Sigmoid colon (tissue), 7 donors: Measurements from ENCODE around the gene EML3. TPM values are rescaled to one million over a fixed set of nuclear protein-coding genes. Genes with fewer than 3 reads are reported as not detected.

Source experiments
- DNase-seq: peaks from one replicate; pipeline ENCODE4 v3.0.0-alpha.2; 2019
- H3K27ac ChIP-seq, 4 donors: fragments of 200-600 bp; sonication (generic); one replicate each; pipeline ENCODE4 v1.5.1; 2016 to 2019; ENCODE audit warnings: mild to moderate bottlenecking in 1 of 4
- H3K27me3 ChIP-seq, 3 donors: fragments of 200-600 bp; sonication (generic); one replicate each; pipeline ENCODE4 v1.5.1; 2019; ENCODE audit warnings: mild to moderate bottlenecking in 1 of 3
- H3K36me3 ChIP-seq, 4 donors: fragments of 200-600 bp; sonication (generic); one replicate each; pipeline ENCODE4 v1.5.1; 2016 to 2019
- H3K4me1 ChIP-seq, 4 donors: fragments of 200-600 bp; sonication (generic); one replicate each; pipeline ENCODE4 v1.5.1; 2017 to 2019
- H3K4me3 ChIP-seq, 4 donors: fragments of 200-600 bp; sonication (generic); one replicate each; pipeline ENCODE4 v1.5.1; 2017 to 2019; ENCODE audit warnings: mild to moderate bottlenecking in 2 of 4, moderate library complexity in 1 of 4
- H3K9me3 ChIP-seq, 4 donors: fragments of 200-600 bp in 3 of 4; sonication (generic) in 3 of 4; one replicate each; pipeline versions ENCODE4 v1.5.1 to v1.6.1; 2013 to 2019
- CTCF ChIP-seq, 4 experiments: fragments of 450-650 bp in 3 of 4; fragments of 200-600 bp in 1 of 4; IDR thresholded peaks; one replicate each; pipeline ENCODE4 v1.5.1; 2016 to 2019; ENCODE audit warnings: antibody characterized with exemption in 4 of 4, mild to moderate bottlenecking in 3 of 4, moderate library complexity in 2 of 4
- EP300 ChIP-seq, 4 donors: sonication (generic); formaldehyde crosslinking; IDR thresholded peaks; one replicate each; pipeline ENCODE4 v1.6.1; 2017; ENCODE audit warnings: antibody characterized with exemption in 4 of 4
- POLR2A ChIP-seq, 2 donors: fragments of 450-650 bp; IDR thresholded peaks; one replicate each; pipeline ENCODE4 v1.6.1; 2016; ENCODE audit warnings: antibody characterized with exemption in 2 of 2, mild to moderate bottlenecking in 2 of 2, moderate library complexity in 2 of 2
- POLR2AphosphoS5 ChIP-seq, 4 donors: sonication (generic); formaldehyde crosslinking; IDR thresholded peaks; one replicate each; pipeline ENCODE4 v1.6.1; 2017; ENCODE audit warnings: antibody characterized with exemption in 4 of 4
- WGBS, 2 donors: extraction: QIAGEN DNeasy Blood & Tissue Kit; methylation state at CpG; one replicate each; pipeline ENCODE4 v1.1.7; 2013; 5-methylcytosine and 5-hydroxymethylcytosine counted together
- intact Hi-C: fragments of 100-400 bp; cut with DNase I; formaldehyde crosslinking; loops from one replicate; pipeline ENCODE4 v1.15.1; 2023
- polyA plus RNA-seq, 3 donors: library from polyadenylated mRNA; stranded (reverse); fragments of 200-250 nt; gene quantifications; one replicate each; pipeline ENCODE4 v1.2.3, GENCODE V29; 2013
- total RNA-seq, 4 donors: library from RNA; depleted of rRNA; stranded (reverse); fragments of >200 nt; gene quantifications; one replicate each; pipeline ENCODE4 v1.1.0, GENCODE V29; 2016
- donor health status: healthy with polysubstance abuse.
- donor health status: Bipolar disorder and iron deficiency.
- donor health status: healthy.

The EML3 gene
- total and polyA plus RNA-seq, 7 donors: 10.6 to 50.7 (median 26.3) TPM

- TF ChIP-seq POLR2A (IDR thresholded peaks at IDR 0.05) (no peak), POLR2AphosphoS5 (IDR thresholded peaks at IDR 0.05) (no peak), CTCF (IDR thresholded peaks at IDR 0.05) (no peak), EP300 (IDR thresholded peaks at IDR 0.05) (no peak)
- DNase-seq: no peak
- Histone ChIP-seq H3K9me3 (no peaks in the 10 kb centered on the region), H3K27ac (no peak overlapping the region), H3K27me3 (no peaks in the 10 kb centered on the region), H3K36me3 (peaks cover 0 to 66% (median 5%) of the 10 kb centered on the region in 4 donors), H3K4me3 (no peak overlapping the region), H3K4me1 (peaks cover 0 to 27% (median 19%) of the 10 kb centered on the region in 4 donors)
- intact Hi-C loops: no loop called here
- 84 to 90% methylated on average over 6 of the region's 6 CpGs for WGBS, 2 donors
Observed at GRCh38 chr11:62605467-62605866, 7.1 kb downstream of the EML3 start.

- no peaks in the 10 kb centered on the region for H3K27me3 ChIP-seq
- H3K27ac ChIP-seq: no peak overlapping the region
- peaks cover 0 to 59% (median 5%) of the 10 kb centered on the region in 4 donors for H3K36me3 ChIP-seq
Observed at GRCh38 chr11:62604460-62605120, 8.0 kb downstream of the EML3 start.

GRCh38 chr11:62603776-62604299 lies 8.7 kb downstream of the EML3 start:
- no peak for DNase-seq
- H3K27me3 ChIP-seq: no peaks in the 10 kb centered on the region
- no peaks in the 10 kb centered on the region for H3K9me3 ChIP-seq
- H3K4me1 ChIP-seq: peaks cover 0 to 37% (median 33%) of the 10 kb centered on the region in 4 donors
- H3K4me3 ChIP-seq: no peak overlapping the region
- TF ChIP-seq EP300 (IDR thresholded peaks at IDR 0.05) (no peak), POLR2AphosphoS5 (IDR thresholded peaks at IDR 0.05) (no peak), CTCF (IDR thresholded peaks at IDR 0.05) (no peak), POLR2A (IDR thresholded peaks at IDR 0.05) (no peak)
- intact Hi-C loops: loop anchor here (5.0 kb wide), 1 partner anchor 52 kb away; no protein-coding TSS in a partner anchor
- WGBS, 2 donors: 92 to 93% methylated on average over 8 of the region's 8 CpGs
- peak overlapping the region in 2 of 4 donors; percentile 96 to 98 for H3K27ac ChIP-seq
- H3K36me3 ChIP-seq: peaks cover 0 to 51% (median 5%) of the 10 kb centered on the region in 4 donors

More at GRCh38 chr11:62604460-62605120, 8.0 kb downstream of the EML3 start:
- 51 to 82% methylated on average over 13 of the region's 13 CpGs for WGBS, 2 donors
- H3K9me3 ChIP-seq: no peaks in the 10 kb centered on the region
- no peak for DNase-seq
- H3K4me1 ChIP-seq: peaks cover 0 to 29% (median 26%) of the 10 kb centered on the region in 4 donors
- TF ChIP-seq POLR2AphosphoS5 (IDR thresholded peaks at IDR 0.05) (no peak), POLR2A (IDR thresholded peaks at IDR 0.05) (no peak), EP300 (IDR thresholded peaks at IDR 0.05) (no peak), CTCF (IDR thresholded peaks at IDR 0.05) (no peak)
- no peak overlapping the region for H3K4me3 ChIP-seq
- intact Hi-C loops: loop anchor here (5.0 kb wide), 1 partner anchor 52 kb away; no protein-coding TSS in a partner anchor

- intact Hi-C loops: loop anchor here (5.0 kb wide), 1 partner anchor 51 kb away; no protein-coding TSS in a partner anchor
- peak overlapping the region; percentile 94 to 99 (median 97) for H3K27ac ChIP-seq
- no peaks in the 10 kb centered on the region for H3K27me3 ChIP-seq
- H3K4me3 ChIP-seq: peak overlapping the region; percentile 89 to 99 (median 94)
- H3K9me3 ChIP-seq: no peaks in the 10 kb centered on the region
- DNase-seq: no peak
- WGBS, 2 donors: 67 to 80% methylated on average over 13 of the region's 13 CpGs
- H3K4me1 ChIP-seq: peaks cover 0 to 43% (median 39%) of the 10 kb centered on the region in 4 donors
- TF ChIP-seq CTCF (IDR thresholded peaks at IDR 0.05): no peak
- no peak for TF ChIP-seq POLR2A (IDR thresholded peaks at IDR 0.05)
- TF ChIP-seq POLR2AphosphoS5 (IDR thresholded peaks at IDR 0.05): no peak
- no peak for TF ChIP-seq EP300 (IDR thresholded peaks at IDR 0.05)
- peaks cover 2 to 50% (median 7%) of the 10 kb centered on the region in 4 donors for H3K36me3 ChIP-seq
Observed at GRCh38 chr11:62603072-62603408, 9.5 kb downstream of the EML3 start.
